GM23338 (cell line): ENCODE data around the gene RIC8A. TPM values are rescaled to one million over a fixed set of nuclear protein-coding genes. Genes with fewer than 3 reads are reported as not detected.

Source experiments
- ATAC-seq: fragments of 200-7000 bp; cut with Tn5 transposase; 3 replicates; pipeline ENCODE4 v1.9.1; 2020
- DNase-seq: peaks from one replicate; pipeline ENCODE4 v3.0.0-alpha.2; 2015; ENCODE audit warnings: low spot score
- H2AFZ ChIP-seq: fragments of 200-600 bp; sonication (generic); 2 replicates; pipeline ENCODE4 v1.8.0; 2016; ENCODE audit warnings: antibody characterized with exemption, mild to moderate bottlenecking, moderate library complexity
- H3F3A ChIP-seq: fragments of 200-600 bp; sonication (generic); replicated peaks from 2 replicates; pipeline ENCODE4 v1.8.0; 2017; ENCODE audit warnings: antibody characterized with exemption, mixed run types, low read depth
- H3K27ac ChIP-seq: fragments of 200-600 bp; sonication (generic); 2 replicates; pipeline ENCODE4 v1.6.1; 2016; ENCODE audit warnings: low read depth
- H3K27me3 ChIP-seq: fragments of 200-600 bp; sonication (generic); 2 replicates; pipeline ENCODE4 v1.8.0; 2016; ENCODE audit warnings: mild to moderate bottlenecking, mixed run types, moderate library complexity; ENCODE audit not compliant: insufficient read depth
- H3K36me3 ChIP-seq: fragments of 200-600 bp; sonication (generic); 2 replicates; pipeline ENCODE4 v1.8.0; 2016; ENCODE audit warnings: mild to moderate bottlenecking; ENCODE audit not compliant: insufficient read depth
- H3K4me1 ChIP-seq: fragments of 200-600 bp; sonication (generic); 2 replicates; pipeline ENCODE4 v1.8.0; 2016; ENCODE audit warnings: mild to moderate bottlenecking, moderate library complexity; ENCODE audit not compliant: insufficient read depth
- H3K4me2 ChIP-seq: fragments of 200-600 bp; sonication (generic); 2 replicates; pipeline ENCODE4 v1.7.1; 2017; ENCODE audit warnings: mixed run types
- H3K4me3 ChIP-seq: fragments of 200-600 bp; sonication (generic); 2 replicates; pipeline ENCODE4 v1.6.1; 2016; ENCODE audit warnings: mixed run types
- H3K79me2 ChIP-seq: fragments of 200-600 bp; sonication (generic); replicated peaks from 2 replicates; pipeline ENCODE4 v1.8.0; 2017; ENCODE audit warnings: mild to moderate bottlenecking; ENCODE audit not compliant: insufficient read depth
- H3K9me2 ChIP-seq: fragments of 200-600 bp; sonication (generic); 2 replicates; pipeline ENCODE4 v1.8.0; 2017; ENCODE audit not compliant: insufficient read depth
- H4K20me1 ChIP-seq: fragments of 200-600 bp; sonication (generic); replicated peaks from 2 replicates; pipeline ENCODE4 v1.8.0; 2017; ENCODE audit warnings: mild to moderate bottlenecking; ENCODE audit not compliant: insufficient read depth
- H3K27ac Mint-ChIP-seq: 2 replicates; pipeline ENCODE4 v1.8.0; 2020; ENCODE audit warnings: inconsistent platforms, mild to moderate bottlenecking, moderate library complexity, mixed read lengths
- H3K27me3 Mint-ChIP-seq: 3 replicates; pipeline ENCODE4 v1.8.0; 2022; ENCODE audit warnings: low read depth, mild to moderate bottlenecking, moderate library complexity, mixed read lengths, inconsistent platforms; ENCODE audit not compliant: insufficient read depth, poor library complexity
- H3K36me3 Mint-ChIP-seq: 3 replicates; pipeline ENCODE4 v1.8.0; 2021; ENCODE audit warnings: low read depth, mild to moderate bottlenecking, inconsistent platforms, moderate library complexity, mixed read lengths
- H3K4me1 Mint-ChIP-seq: 3 replicates; pipeline ENCODE4 v1.8.0; 2020; ENCODE audit warnings: mild to moderate bottlenecking, inconsistent platforms, mixed read lengths
- H3K4me3 Mint-ChIP-seq: 3 replicates; pipeline ENCODE4 v1.8.0; 2021; ENCODE audit warnings: moderate library complexity, mild to moderate bottlenecking, inconsistent platforms, mixed read lengths
- H3K9me3 Mint-ChIP-seq: 3 replicates; pipeline ENCODE4 v1.8.0; 2020; ENCODE audit warnings: moderate library complexity, mild to moderate bottlenecking, inconsistent platforms, mixed read lengths
- CREB1 ChIP-seq: fragments of 250-450 bp; sonication (Bioruptor Pico); IDR thresholded peaks from 2 replicates; pipeline ENCODE4 v1.5.0; 2020; ENCODE audit warnings: low read depth, mild to moderate bottlenecking, moderate library complexity
- CTCF ChIP-seq, 2 experiments: fragments of 200-600 bp in 1 of 2; sonication (generic) in 1 of 2; conservative IDR thresholded peaks; 2 replicates each; pipeline versions ENCODE4 v1.5.1 to v1.6.1; 2016 to 2017; ENCODE audit warnings: antibody characterized with exemption in 2 of 2, low read depth in 2 of 2, mild to moderate bottlenecking in 2 of 2, moderate library complexity in 1 of 2
- ETS1 ChIP-seq: IDR thresholded peaks from 2 replicates; pipeline ENCODE4 v1.6.1; 2016; ENCODE audit warnings: antibody characterized with exemption
- EZH2phosphoT487 ChIP-seq: fragments of 200-600 bp; sonication (generic); IDR thresholded peaks from one replicate; pipeline ENCODE4 v1.8.1; 2018; ENCODE audit warnings: antibody characterized with exemption; ENCODE audit not compliant: unreplicated experiment
- NANOG ChIP-seq: IDR thresholded peaks from 2 replicates; pipeline ENCODE4 v1.6.1; 2016; ENCODE audit warnings: antibody characterized with exemption, borderline replicate concordance
- POLR2AphosphoS5 ChIP-seq: IDR thresholded peaks from 2 replicates; pipeline ENCODE4 v1.6.1; 2016; ENCODE audit warnings: antibody characterized with exemption, low read depth
- REST ChIP-seq: IDR thresholded peaks from one replicate; pipeline ENCODE4 v1.6.1; 2018; ENCODE audit warnings: antibody characterized with exemption; ENCODE audit not compliant: unreplicated experiment
- STAT1 ChIP-seq: IDR thresholded peaks from one replicate; pipeline ENCODE4 v1.6.1; 2016; ENCODE audit warnings: antibody characterized with exemption; ENCODE audit not compliant: unreplicated experiment
- ZNF331 ChIP-seq: fragments of 250-450 bp; sonication (Bioruptor Pico); IDR thresholded peaks from 2 replicates; pipeline ENCODE4 v1.5.0; 2020; ENCODE audit warnings: low read depth, mild to moderate bottlenecking, moderate library complexity
- polyA plus RNA-seq: library from polyadenylated mRNA; unstranded; fragments of >200 nt; fragmentation: Nextera tagmentation; extraction: Ambion mirVana; gene quantifications from 2 replicates; pipeline ENCODE4 v1.2.1, GENCODE V29; 2016
- total RNA-seq: library from RNA; depleted of rRNA; stranded (reverse); fragments of >200 nt; shearing (Covaris generic); gene quantifications from 2 replicates; pipeline ENCODE4 v1.2.3, GENCODE V29; 2014

Gene RIC8A
- total and polyA plus RNA-seq, 2 experiments from 2014 or later, result 23.6 to 81.3 TPM

- TF ChIP-seq CTCF (conservative IDR thresholded peaks at IDR 0.05; ENCODE audit: low read depth in 2 of 2) (no peak), CREB1 (CRISPR knock-in tag) (no peak)
These were observed 18.4 kb downstream of the RIC8A start (continued) for GRCh38 chr11:225734-226453.

GRCh38 chr11:227824-228379, 20.4 kb downstream of the RIC8A start:
- ATAC-seq, result no peak
- Mint-ChIP-seq H3K27me3 (peaks cover 8% of the 10 kb centered on the region), H3K36me3 (no peaks in the 10 kb centered on the region; the same call in 2 of the 3 replicates), H3K9me3 (no peaks in the 10 kb centered on the region), H3K4me1 (no peaks in the 10 kb centered on the region), H3K27ac (no peak overlapping the region), H3K4me3 (no peak overlapping the region)
- DNase-seq, result no peak
- Histone ChIP-seq H3K4me2 (no peak overlapping the region), H3K36me3 (no peaks in the 10 kb centered on the region), H3K27me3 (no peaks in the 10 kb centered on the region), H3K27ac (no peak overlapping the region), H4K20me1 (0 out of 2 replicates have a peak, but pooled peaks cover 3% of the 10 kb centered on the region), H3F3A (no peaks in the 10 kb centered on the region), H3K4me1 (no peaks in the 10 kb centered on the region), H2AFZ (no peak overlapping the region), H3K9me2 (no peaks in the 10 kb centered on the region), H3K4me3 (no peak overlapping the region), H3K79me2 (peaks cover 7% of the 10 kb centered on the region; the same call in 1 of the 2 replicates)
- TF ChIP-seq POLR2AphosphoS5 (no peak), ZNF331 (CRISPR knock-in tag) (no peak), CREB1 (CRISPR knock-in tag) (no peak), ETS1 (no peak), EZH2phosphoT487 (no peak), NANOG (no peak), STAT1 (no peak), REST (no peak), CTCF (conservative IDR thresholded peaks at IDR 0.05; ENCODE audit: low read depth in 2 of 2) (no peak)
